Neutrophil (primary cell): ENCODE data around the gene TXLNB.

Source experiments
- H3K27ac ChIP-seq: fragments of 200-600 bp; sonication (generic); 2 replicates; pipeline ENCODE4 v1.5.1; 2016; ENCODE audit warnings: mild to moderate bottlenecking, moderate library complexity
- H3K27me3 ChIP-seq: fragments of 200-600 bp; sonication (generic); 2 replicates; pipeline ENCODE4 v1.6.0; 2016; ENCODE audit warnings: mild to moderate bottlenecking
- H3K36me3 ChIP-seq: fragments of 200-600 bp; sonication (generic); 2 replicates; pipeline ENCODE4 v1.5.1; 2017
- H3K4me1 ChIP-seq, 2 experiments: fragments of 200-600 bp in 1 of 2; sonication (generic) in 1 of 2; 1 replicate in 1 of 2; 2 replicates in 1 of 2; pipeline versions ENCODE4 v1.5.1 to v1.6.1; 2013 to 2016; ENCODE audit warnings: low read depth in 1 of 2, low read length in 1 of 2, mild to moderate bottlenecking in 1 of 2, moderate library complexity in 1 of 2; ENCODE audit not compliant: control insufficient read depth in 1 of 2, insufficient read depth in 1 of 2
- H3K4me3 ChIP-seq, 2 experiments: fragments of 200-600 bp in 1 of 2; sonication (generic) in 1 of 2; 1 replicate in 1 of 2; 2 replicates in 1 of 2; pipeline ENCODE4 v1.5.1; 2013 to 2016; ENCODE audit warnings: low read depth in 1 of 2, low read length in 1 of 2, mild to moderate bottlenecking in 1 of 2, moderate library complexity in 1 of 2
- H3K9me3 ChIP-seq: fragments of 200-600 bp; sonication (generic); 2 replicates; pipeline ENCODE4 v1.5.1; 2016
- CTCF ChIP-seq: fragments of 200-600 bp; sonication (generic); IDR thresholded peaks from 2 replicates; pipeline ENCODE4 v1.5.1; 2016; ENCODE audit warnings: antibody characterized with exemption

The TXLNB gene

DNA sequence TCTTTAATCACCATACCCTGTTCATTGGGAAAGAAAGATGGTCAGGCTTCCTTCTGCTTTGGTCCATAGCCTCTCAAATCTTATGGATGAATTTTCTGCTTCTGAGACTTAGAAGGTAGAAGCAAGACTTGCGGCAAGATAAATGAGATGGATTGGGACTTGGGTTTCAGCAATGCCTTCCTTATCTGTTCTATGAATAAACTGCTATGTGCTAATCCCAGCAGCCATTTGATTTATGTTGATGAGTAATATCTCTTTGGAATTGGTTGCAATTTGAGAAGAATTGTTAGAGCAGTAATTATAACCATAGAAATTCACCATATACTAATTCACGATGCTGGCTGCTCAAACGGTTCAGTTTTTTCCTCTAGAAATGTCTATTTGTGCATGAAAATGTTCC lies 48.3 kb downstream of the TXLNB start:
- Histone ChIP-seq H3K27me3 (no peaks in the 10 kb centered on the region), H3K9me3 (no peaks in the 10 kb centered on the region), H3K4me1 (no peaks in the 10 kb centered on the region), H3K27ac (no peak overlapping the region), H3K4me3 (no peak overlapping the region), H3K36me3 (no peaks in the 10 kb centered on the region)
- no peak for TF ChIP-seq CTCF

DNA sequence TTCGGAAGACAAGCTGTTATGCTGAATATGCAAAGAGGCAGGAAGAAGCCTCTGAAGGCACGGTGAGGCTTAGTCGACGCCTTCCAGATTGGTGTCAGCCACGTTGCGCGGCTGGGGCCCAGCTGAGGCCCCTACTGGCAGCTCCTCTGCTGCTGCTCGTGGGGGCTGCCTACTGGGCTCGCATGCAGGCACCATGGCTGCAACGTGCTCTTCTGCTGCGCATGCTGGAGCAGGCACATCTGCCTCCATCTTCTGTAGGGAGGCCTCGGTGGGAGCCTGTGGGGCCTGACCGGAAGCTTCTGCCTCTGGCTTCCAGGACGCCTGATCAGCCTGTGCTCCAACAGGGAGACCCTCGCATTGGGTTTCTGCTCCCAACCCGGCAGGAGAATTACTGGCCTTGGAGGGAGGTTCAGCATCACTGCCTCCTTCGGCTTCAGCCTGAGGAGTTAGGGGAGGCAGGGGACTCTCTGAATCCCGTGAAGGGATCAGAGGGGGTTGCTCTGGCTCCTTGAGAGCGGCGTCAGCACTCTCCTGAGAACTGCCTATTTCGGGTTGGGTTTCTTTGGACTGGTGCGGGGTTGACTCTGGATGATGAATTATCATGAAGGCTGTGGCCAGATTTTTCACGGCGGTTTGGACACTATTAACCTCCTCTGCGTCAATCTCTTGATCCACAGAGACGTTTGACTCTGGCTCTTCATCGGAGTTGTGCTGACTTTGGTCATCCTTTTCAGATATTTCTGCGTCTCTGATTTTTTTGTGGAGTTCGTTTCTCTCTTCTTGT lies 49.1 kb downstream of the TXLNB start:
- TF ChIP-seq CTCF, result no peak
- Histone ChIP-seq H3K9me3 (no peaks in the 10 kb centered on the region), H3K4me3 (no peak overlapping the region), H3K27ac (no peak overlapping the region), H3K27me3 (no peaks in the 10 kb centered on the region), H3K36me3 (no peaks in the 10 kb centered on the region), H3K4me1 (no peaks in the 10 kb centered on the region)

GRCh38 chr6:139240161-139241010 lies 51.4 kb downstream of the TXLNB start:
- Histone ChIP-seq H3K36me3 (no peaks in the 10 kb centered on the region), H3K4me3 (no peak overlapping the region), H3K9me3 (no peaks in the 10 kb centered on the region), H3K4me1 (no peaks in the 10 kb centered on the region), H3K27me3 (no peaks in the 10 kb centered on the region), H3K27ac (no peak overlapping the region)
- TF ChIP-seq CTCF, result no peak

- no peaks in the 10 kb centered on the region for H3K27me3 ChIP-seq
- no peak overlapping the region for H3K27ac ChIP-seq
- TF ChIP-seq CTCF, result no peak
Measured at GRCh38 chr6:139239064-139239463, 52.7 kb downstream of the TXLNB start.

DNA sequence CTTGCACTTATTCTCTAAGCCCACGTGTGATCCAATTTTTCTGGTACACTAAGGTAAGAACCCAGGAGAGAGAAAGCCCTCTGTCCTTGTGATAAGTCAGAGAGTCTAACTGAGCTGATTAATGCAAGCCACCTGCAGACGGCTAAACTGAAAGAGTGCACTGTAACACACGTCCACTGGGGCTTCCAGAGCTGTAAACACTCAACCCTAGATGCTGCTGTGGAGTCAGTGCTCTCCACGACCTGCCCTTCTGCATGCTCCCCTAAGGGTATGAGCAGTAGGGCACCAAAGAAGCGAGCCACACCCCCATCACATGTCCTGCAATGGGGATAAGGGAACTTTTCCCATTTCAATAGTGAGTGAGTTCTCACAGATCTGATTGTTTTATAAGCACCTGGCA lies 55.7 kb downstream of the TXLNB start:
- Histone ChIP-seq H3K9me3 (no peaks in the 10 kb centered on the region), H3K4me1 (no peaks in the 10 kb centered on the region), H3K27ac (no peak overlapping the region), H3K27me3 (no peaks in the 10 kb centered on the region), H3K4me3 (no peak overlapping the region), H3K36me3 (no peaks in the 10 kb centered on the region)
- TF ChIP-seq CTCF, result no peak

More at GRCh38 chr6:139239064-139239463, 52.7 kb downstream of the TXLNB start:
- Histone ChIP-seq H3K4me1 (no peaks in the 10 kb centered on the region), H3K9me3 (no peaks in the 10 kb centered on the region), H3K36me3 (no peaks in the 10 kb centered on the region), H3K4me3 (no peak overlapping the region)
